Fibroblast of lung (primary cell): ENCODE measurements around the gene BPTF. TPM values are rescaled to one million over a fixed set of nuclear protein-coding genes. Genes with fewer than 3 reads are reported as not detected.
"Not testable (repeated sequence)": the region's sequence is repeated elsewhere in the genome, so short reads cannot be mapped to it uniquely, and the experiment has no call there.

Experiments used
- DNase-seq, 2 donors: peaks; one replicate each; pipeline versions ENCODE4 v3.0.0 to v3.0.0-alpha.2; 2010; ENCODE audit warnings: low read depth in 2 of 2
- H2AFZ ChIP-seq: 2 replicates; pipeline ENCODE4 v1.5.1; 2012; ENCODE audit warnings: low read length, control low read depth, inconsistent platforms
- H3K27ac ChIP-seq: 2 replicates; pipeline ENCODE4 v1.5.1; 2011; ENCODE audit warnings: low read length, control low read depth; ENCODE audit not compliant: insufficient read depth
- H3K27me3 ChIP-seq: 2 replicates; pipeline ENCODE4 v1.5.1; 2011; ENCODE audit warnings: mild to moderate bottlenecking, low read length; ENCODE audit not compliant: control insufficient read depth, insufficient read depth
- H3K36me3 ChIP-seq: 2 replicates; pipeline ENCODE4 v1.5.1; 2011; ENCODE audit warnings: low read length; ENCODE audit not compliant: control insufficient read depth, insufficient read depth
- H3K4me1 ChIP-seq: 2 replicates; pipeline ENCODE4 v1.5.1; 2011; ENCODE audit warnings: low read length; ENCODE audit not compliant: control insufficient read depth, insufficient read depth; ENCODE audit errors: extremely low read depth
- H3K4me2 ChIP-seq: 2 replicates; pipeline ENCODE4 v1.5.1; 2011; ENCODE audit warnings: low read length, control low read depth; ENCODE audit not compliant: insufficient read depth; ENCODE audit errors: extremely low read depth
- H3K4me3 ChIP-seq, 4 experiments: fragments of 200-600 bp in 1 of 4; sonication (generic) in 1 of 4; replicated peaks in 1 of 4; 2 replicates each; pipeline ENCODE4 v1.5.1; 2011 to 2016; ENCODE audit warnings: low read length in 4 of 4, low read depth in 3 of 4, mild to moderate bottlenecking in 3 of 4, control low read depth in 2 of 4, inconsistent platforms in 1 of 4, mixed read lengths in 1 of 4; ENCODE audit not compliant: insufficient read depth in 1 of 4; ENCODE audit errors: control extremely low read depth in 1 of 4
- H3K79me2 ChIP-seq: 2 replicates; pipeline ENCODE4 v1.5.1; 2012; ENCODE audit warnings: mild to moderate bottlenecking, low read length, inconsistent platforms; ENCODE audit not compliant: control insufficient read depth, insufficient read depth
- H3K9ac ChIP-seq: 2 replicates; pipeline ENCODE4 v1.5.1; 2011; ENCODE audit warnings: mild to moderate bottlenecking, low read length, control low read depth; ENCODE audit not compliant: insufficient read depth
- H3K9me3 ChIP-seq: 2 replicates; pipeline ENCODE4 v1.5.1; 2012; ENCODE audit warnings: low read depth, low read length; ENCODE audit not compliant: control insufficient read depth, insufficient read depth
- H4K20me1 ChIP-seq: 2 replicates; pipeline ENCODE4 v1.5.1; 2011; ENCODE audit warnings: low read length; ENCODE audit not compliant: control insufficient read depth, insufficient read depth; ENCODE audit errors: extremely low read depth
- CTCF ChIP-seq, 2 donors: IDR thresholded peaks in 1 of 2; conservative IDR thresholded peaks in 1 of 2; 1 replicate in 1 of 2; 2 replicates in 1 of 2; pipeline ENCODE4 v1.5.1; 2011 to 2012; ENCODE audit warnings: low read length in 2 of 2, control low read depth in 1 of 2, inconsistent platforms in 1 of 2, low read depth in 1 of 2, mild to moderate bottlenecking in 1 of 2
- EZH2 ChIP-seq: IDR thresholded peaks from 2 replicates; pipeline ENCODE4 v1.5.1; 2012; ENCODE audit warnings: low read length, control low read depth, mild to moderate bottlenecking; ENCODE audit errors: missing control alignments
- polyA plus RNA-seq, 2 donors: library from polyadenylated mRNA; depleted of rRNA in 1 of 2; stranded (reverse) in 1 of 2; unstranded in 1 of 2; fragments of >200 nt; gene quantifications; 2 replicates each; pipeline ENCODE4 v1.2.1, GENCODE V29; 2011 to 2012; ENCODE audit warnings: missing spikeins in 1 of 2
- total RNA-seq: library from RNA; depleted of rRNA; stranded (reverse); fragments of >200 nt; gene quantifications from 2 replicates; pipeline ENCODE4 v1.2.1, GENCODE V29; 2014

Gene BPTF
- total and polyA plus RNA-seq, 2 donors (not counting 1 experiment from before 2014, with no cell fraction given), result 35.8 to 38.6 TPM

- no peak for DNase-seq
- peaks cover 55% of the 10 kb centered on the region for H3K79me2 ChIP-seq
- no peaks in the 10 kb centered on the region for H3K27me3 ChIP-seq
- H4K20me1 ChIP-seq, result no peaks in the 10 kb centered on the region
- no peak overlapping the region for H3K4me3 ChIP-seq
- no peaks in the 10 kb centered on the region for H3K9me3 ChIP-seq
- H3K4me1 ChIP-seq, result no peaks in the 10 kb centered on the region
- no peak overlapping the region for H2AFZ ChIP-seq
- TF ChIP-seq CTCF (conservative IDR thresholded peaks at IDR 0.05 in 1 of 2, IDR thresholded peaks at IDR 0.05 in 1 of 2; ENCODE audit: low read depth in 1 of 2, low read length in 2 of 2) (no peak), EZH2 (no peak)
- H3K4me2 ChIP-seq, result no peak overlapping the region
- no peak overlapping the region for H3K9ac ChIP-seq
- H3K36me3 ChIP-seq, result peaks cover 3% of the 10 kb centered on the region
- no peak overlapping the region for H3K27ac ChIP-seq
These were observed 30.4 kb downstream of the BPTF start for GRCh38 chr17:67855504-67856324.

GRCh38 chr17:67856402-67856801 is 31.1 kb downstream of the BPTF start:
- not testable (repeated sequence) for H3K4me1 ChIP-seq, H3K36me3 ChIP-seq, DNase-seq, H3K27me3 ChIP-seq, H2AFZ ChIP-seq, H3K9me3 ChIP-seq, H3K4me2 ChIP-seq, H3K4me3 ChIP-seq, H3K9ac ChIP-seq, H3K27ac ChIP-seq, H4K20me1 ChIP-seq
- H3K79me2 ChIP-seq, result peaks cover 59% of the 10 kb centered on the region

- no peak for DNase-seq
- H3K79me2 ChIP-seq, result peaks cover 49% of the 10 kb centered on the region
- H3K36me3 ChIP-seq, result no peaks in the 10 kb centered on the region
- H3K4me2 ChIP-seq, result no peak overlapping the region
- no peak for TF ChIP-seq EZH2
- peak in 1 of 2 donors; percentile 17 for TF ChIP-seq CTCF (conservative IDR thresholded peaks at IDR 0.05 in 1 of 2, IDR thresholded peaks at IDR 0.05 in 1 of 2; ENCODE audit: low read depth in 1 of 2, low read length in 2 of 2)
- H3K27ac ChIP-seq, result no peak overlapping the region
- no peaks in the 10 kb centered on the region for H3K4me1 ChIP-seq
- H3K27me3 ChIP-seq, result no peaks in the 10 kb centered on the region
- H3K9ac ChIP-seq, result no peak overlapping the region
- no peak overlapping the region for H2AFZ ChIP-seq
- no peaks in the 10 kb centered on the region for H3K9me3 ChIP-seq
- no peaks in the 10 kb centered on the region for H4K20me1 ChIP-seq
- H3K4me3 ChIP-seq, result no peak overlapping the region
These were observed 37.4 kb downstream of the BPTF start for GRCh38 chr17:67862614-67863217.
